Peyer's patch (tissue), 4 donors: ENCODE data around the gene TMEM31. TPM values are rescaled to one million over a fixed set of nuclear protein-coding genes. Genes with fewer than 3 reads are reported as not detected.

Experiments used
- DNase-seq, 3 donors: peaks; one replicate each; pipeline ENCODE4 v3.0.0-alpha.2; 2017 to 2019
- H3K27ac ChIP-seq, 4 donors: fragments of 200-600 bp; sonication (generic); one replicate each; pipeline ENCODE4 v1.5.1; 2016 to 2019
- H3K27me3 ChIP-seq, 2 donors: fragments of 200-600 bp; sonication (generic); one replicate each; pipeline ENCODE4 v1.5.1; 2019
- H3K36me3 ChIP-seq, 3 donors: fragments of 200-600 bp; sonication (generic); one replicate each; pipeline ENCODE4 v1.5.1; 2016 to 2019
- H3K4me1 ChIP-seq, 4 donors: fragments of 200-600 bp; sonication (generic); one replicate each; pipeline ENCODE4 v1.5.1; 2016 to 2019
- H3K4me3 ChIP-seq, 4 donors: fragments of 200-600 bp; sonication (generic); 1 replicate in 3 of 4; 2 replicates in 1 of 4; pipeline ENCODE4 v1.5.1; 2016 to 2019; ENCODE audit warnings: mild to moderate bottlenecking in 1 of 4
- H3K9me3 ChIP-seq, 4 donors: fragments of 200-600 bp; sonication (generic); one replicate each; pipeline ENCODE4 v1.5.1; 2016 to 2019; ENCODE audit warnings: mild to moderate bottlenecking in 1 of 4
- POLR2A ChIP-seq, 2 donors: fragments of 450-650 bp; IDR thresholded peaks; one replicate each; pipeline ENCODE4 v1.5.1; 2017; ENCODE audit warnings: antibody characterized with exemption in 2 of 2, mild to moderate bottlenecking in 2 of 2, moderate library complexity in 2 of 2
- total RNA-seq, 4 donors: library from RNA; depleted of rRNA; stranded (reverse); fragments of >200 nt; gene quantifications; one replicate each; pipeline ENCODE4 v1.1.0, GENCODE V29; 2016
- TF ChIP-seq, protein P1 (sequence below), 6 experiments: fragments of 450-650 bp in 4 of 6; fragments of 200-600 bp in 2 of 6; sonication (generic) in 1 of 6; IDR thresholded peaks; one replicate each; pipeline ENCODE4 v1.5.1; 2017 to 2019; ENCODE audit warnings: antibody characterized with exemption in 6 of 6, mild to moderate bottlenecking in 3 of 6, moderate library complexity in 1 of 6

Gene TMEM31
- total RNA-seq, 4 donors from 2014 or later: not detected

DNA sequence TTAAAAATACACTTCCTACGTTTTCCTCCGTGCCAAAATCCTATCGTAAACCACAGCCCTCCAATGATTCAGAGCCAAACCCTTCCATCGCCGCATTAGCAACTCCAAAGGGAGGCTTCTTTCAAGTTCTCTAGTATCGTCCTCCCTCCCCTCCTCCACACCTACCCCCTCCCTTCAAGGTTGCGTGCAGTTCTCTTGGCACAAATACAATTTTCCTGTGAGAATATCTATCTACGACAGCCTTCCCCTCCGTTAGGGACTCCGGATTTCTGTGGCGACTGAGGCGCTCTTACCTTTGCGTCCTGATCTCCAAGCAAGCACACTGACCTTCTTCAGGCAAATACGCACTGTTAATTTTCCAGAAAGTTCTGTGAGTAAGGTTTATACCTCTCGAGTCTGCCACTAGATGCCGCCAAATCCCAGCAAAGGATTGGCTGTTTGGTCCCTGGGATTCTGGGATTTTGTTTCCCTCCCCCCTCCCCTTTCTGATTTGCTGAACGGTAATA, 23.0 kb upstream of the TMEM31 start:
- no peak for TF ChIP-seq POLR2A (IDR thresholded peaks at IDR 0.05)
- TF ChIP-seq, protein P1, sequence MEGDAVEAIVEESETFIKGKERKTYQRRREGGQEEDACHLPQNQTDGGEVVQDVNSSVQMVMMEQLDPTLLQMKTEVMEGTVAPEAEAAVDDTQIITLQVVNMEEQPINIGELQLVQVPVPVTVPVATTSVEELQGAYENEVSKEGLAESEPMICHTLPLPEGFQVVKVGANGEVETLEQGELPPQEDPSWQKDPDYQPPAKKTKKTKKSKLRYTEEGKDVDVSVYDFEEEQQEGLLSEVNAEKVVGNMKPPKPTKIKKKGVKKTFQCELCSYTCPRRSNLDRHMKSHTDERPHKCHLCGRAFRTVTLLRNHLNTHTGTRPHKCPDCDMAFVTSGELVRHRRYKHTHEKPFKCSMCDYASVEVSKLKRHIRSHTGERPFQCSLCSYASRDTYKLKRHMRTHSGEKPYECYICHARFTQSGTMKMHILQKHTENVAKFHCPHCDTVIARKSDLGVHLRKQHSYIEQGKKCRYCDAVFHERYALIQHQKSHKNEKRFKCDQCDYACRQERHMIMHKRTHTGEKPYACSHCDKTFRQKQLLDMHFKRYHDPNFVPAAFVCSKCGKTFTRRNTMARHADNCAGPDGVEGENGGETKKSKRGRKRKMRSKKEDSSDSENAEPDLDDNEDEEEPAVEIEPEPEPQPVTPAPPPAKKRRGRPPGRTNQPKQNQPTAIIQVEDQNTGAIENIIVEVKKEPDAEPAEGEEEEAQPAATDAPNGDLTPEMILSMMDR (IDR thresholded peaks at IDR 0.05): peak in 5 of 6 experiments; percentile 15 to 72 (median 68)
- H3K4me1 ChIP-seq: no peaks in the 10 kb centered on the region
- H3K9me3 ChIP-seq: no peaks in the 10 kb centered on the region
- H3K4me3 ChIP-seq: peak overlapping the region; percentile 46 to 71 (median 59)
- no peaks in the 10 kb centered on the region for H3K27me3 ChIP-seq
- peak; percentile 47 to 78 (median 60) for DNase-seq
- peak overlapping the region; percentile 86 to 98 (median 93) for H3K27ac ChIP-seq
- H3K36me3 ChIP-seq: peaks cover 0 to 9% (median 0%) of the 10 kb centered on the region in 3 donors

GRCh38 chrX:103688946-103689345, 21.8 kb upstream of the TMEM31 start:
- no peaks in the 10 kb centered on the region for H3K4me1 ChIP-seq
- H3K9me3 ChIP-seq: no peaks in the 10 kb centered on the region
- H3K36me3 ChIP-seq: peaks cover 0 to 3% (median 0%) of the 10 kb centered on the region in 3 donors
- H3K4me3 ChIP-seq: no peak overlapping the region
- H3K27ac ChIP-seq: no peak overlapping the region
- no peak for DNase-seq
- H3K27me3 ChIP-seq: no peaks in the 10 kb centered on the region
- TF ChIP-seq, protein P1 (IDR thresholded peaks at IDR 0.05): peak; percentile 27 to 73 (median 62)
- no peak for TF ChIP-seq POLR2A (IDR thresholded peaks at IDR 0.05)

GRCh38 chrX:103691059-103691458, 19.6 kb upstream of the TMEM31 start:
- TF ChIP-seq, protein P1 (IDR thresholded peaks at IDR 0.05): no peak
- no peak for TF ChIP-seq POLR2A (IDR thresholded peaks at IDR 0.05)
- H3K4me1 ChIP-seq: no peaks in the 10 kb centered on the region
- no peaks in the 10 kb centered on the region for H3K36me3 ChIP-seq

DNA sequence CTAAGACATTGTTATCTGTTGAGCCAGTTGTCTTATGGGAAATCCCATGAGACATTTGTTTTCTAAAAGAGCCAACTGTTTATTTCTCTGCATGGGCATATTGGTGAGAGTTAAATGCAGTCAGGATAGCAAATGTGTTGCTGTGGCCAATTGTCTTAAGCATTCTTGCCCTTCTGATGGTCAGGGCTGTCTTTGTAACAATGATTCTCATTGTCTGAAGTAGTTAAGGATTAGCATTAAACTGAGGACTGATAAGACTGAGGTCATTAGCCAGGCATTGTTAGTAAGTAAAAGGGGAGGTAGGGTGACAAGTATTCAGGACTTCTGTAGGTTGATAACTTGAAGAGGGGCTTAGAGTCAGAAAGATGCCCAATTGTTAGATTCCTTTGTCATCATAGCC, 13.0 kb upstream of the TMEM31 start:
- no peak overlapping the region for H3K27ac ChIP-seq
- H3K4me1 ChIP-seq: no peaks in the 10 kb centered on the region
- H3K27me3 ChIP-seq: no peaks in the 10 kb centered on the region
- DNase-seq: no peak
- H3K4me3 ChIP-seq: no peak overlapping the region
- H3K9me3 ChIP-seq: no peaks in the 10 kb centered on the region
- TF ChIP-seq, protein P1 (IDR thresholded peaks at IDR 0.05): no peak
- no peak for TF ChIP-seq POLR2A (IDR thresholded peaks at IDR 0.05)
- no peaks in the 10 kb centered on the region for H3K36me3 ChIP-seq

More at GRCh38 chrX:103691059-103691458, 19.6 kb upstream of the TMEM31 start:
- no peaks in the 10 kb centered on the region for H3K27me3 ChIP-seq
- H3K9me3 ChIP-seq: no peaks in the 10 kb centered on the region
- H3K4me3 ChIP-seq: no peak overlapping the region
- no peak for DNase-seq
- no peak overlapping the region for H3K27ac ChIP-seq

DNA sequence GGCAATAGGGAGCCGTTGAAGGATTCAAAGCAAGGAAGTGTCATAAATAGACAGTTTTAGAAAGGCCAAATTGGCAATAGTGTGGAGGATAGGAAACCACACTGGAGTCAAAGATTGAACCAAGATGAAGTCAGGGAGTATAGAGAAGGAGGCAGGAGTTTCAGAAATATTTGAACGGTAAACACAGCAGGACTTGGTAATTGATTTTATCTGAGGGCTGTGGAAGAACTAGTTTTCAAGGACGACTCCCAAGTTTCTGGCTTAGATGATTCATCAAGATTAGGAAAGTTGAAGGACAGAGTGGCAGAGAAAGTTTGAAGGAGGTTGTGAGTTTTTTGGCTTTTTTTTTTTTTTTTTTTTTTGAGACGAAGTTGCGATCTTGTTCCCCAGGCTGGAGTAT, 11.5 kb upstream of the TMEM31 start:
- Histone ChIP-seq H3K36me3 (no peaks in the 10 kb centered on the region), H3K27ac (no peak overlapping the region), H3K27me3 (no peaks in the 10 kb centered on the region), H3K4me3 (no peak overlapping the region), H3K9me3 (no peaks in the 10 kb centered on the region), H3K4me1 (no peaks in the 10 kb centered on the region)
- DNase-seq: no peak
- no peak for TF ChIP-seq POLR2A (IDR thresholded peaks at IDR 0.05)
- TF ChIP-seq, protein P1 (IDR thresholded peaks at IDR 0.05): no peak

DNA sequence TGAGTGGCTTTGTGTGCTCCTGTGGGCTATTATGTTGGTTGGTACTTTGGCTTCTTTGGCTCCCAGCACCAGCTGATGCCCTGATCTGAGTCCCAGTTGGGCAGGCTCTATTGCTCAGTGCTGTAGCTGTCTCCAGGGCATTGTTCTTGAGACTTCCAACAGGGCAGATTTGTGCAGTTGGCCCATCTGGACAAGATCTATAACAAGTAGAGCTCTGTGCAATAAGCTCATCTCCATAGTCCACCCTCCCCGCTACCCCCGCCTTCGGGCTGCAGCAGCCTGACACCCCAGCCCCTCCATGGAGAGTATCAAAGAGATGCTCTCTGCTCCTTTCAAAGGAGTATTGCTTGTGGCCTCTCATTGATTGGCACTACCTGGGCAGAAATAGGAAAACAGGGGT, 5.8 kb upstream of the TMEM31 start:
- no peaks in the 10 kb centered on the region for H3K36me3 ChIP-seq
- TF ChIP-seq, protein P1 (IDR thresholded peaks at IDR 0.05): no peak
- TF ChIP-seq POLR2A (IDR thresholded peaks at IDR 0.05): no peak
- no peak for DNase-seq

More for the DNA sequence above, 5.8 kb upstream of the TMEM31 start:
- Histone ChIP-seq H3K9me3 (no peaks in the 10 kb centered on the region), H3K4me1 (no peaks in the 10 kb centered on the region), H3K4me3 (no peak overlapping the region), H3K27me3 (no peaks in the 10 kb centered on the region), H3K27ac (no peak overlapping the region)
